NT2/D1 (cell line): Measurements from ENCODE around the gene KDM4C.

ENCODE experiments used
- SUZ12 ChIP-seq: IDR thresholded peaks from 2 replicates; pipeline ENCODE4 v1.6.1; 2011; ENCODE audit not compliant: insufficient read length, insufficient read depth; ENCODE audit errors: extremely low read depth
- YY1 ChIP-seq: IDR thresholded peaks from 2 replicates; pipeline ENCODE4 v1.6.1; 2011; ENCODE audit not compliant: insufficient read length, insufficient read depth
- ZNF274 ChIP-seq: IDR thresholded peaks from 2 replicates; pipeline ENCODE4 v1.6.1; 2011; ENCODE audit warnings: mild to moderate bottlenecking, low read depth, low read length

DNA sequence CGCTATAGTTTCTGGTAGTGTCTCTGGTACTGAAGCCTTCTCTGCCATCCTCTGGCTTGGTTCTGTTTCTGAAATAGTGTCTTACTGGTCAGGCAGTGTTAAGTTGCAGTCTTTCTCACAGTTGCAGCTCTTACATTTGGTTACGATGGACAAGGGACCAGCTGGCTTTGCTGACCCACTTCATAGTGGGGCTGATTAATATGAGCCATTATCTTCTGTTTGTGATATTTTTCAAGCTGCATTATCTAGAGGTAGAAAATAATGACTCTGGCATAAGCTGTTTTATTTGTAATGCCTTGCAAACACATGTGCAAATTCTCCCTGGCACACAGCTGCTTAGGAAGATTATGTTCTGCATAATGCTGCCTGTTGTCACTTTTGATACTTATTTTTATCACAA is 199.1 kb downstream of the KDM4C start:
- TF ChIP-seq YY1 = no peak
- TF ChIP-seq ZNF274 = no peak
- no peak for TF ChIP-seq SUZ12
